ENCODE measurements around the gene SNX32. TPM values are rescaled to one million over a fixed set of nuclear protein-coding genes. Genes with fewer than 3 reads are reported as not detected.

Gene SNX32
- total RNA-seq, 2 experiments from 2014 or later, result 1.7 to 2.4 TPM

GRCh38 chr11:65896034-65896999 is 62.6 kb downstream of the SNX32 start:
- no peak for DNase-seq
- H3K4me1 Mint-ChIP-seq, result peaks cover 62% of the 10 kb centered on the region
- H3K27ac Mint-ChIP-seq, result peak overlapping the region; percentile 51
- H3K36me3 Mint-ChIP-seq, result peaks cover 5% of the 10 kb centered on the region
- no peaks in the 10 kb centered on the region for H3K9me3 Mint-ChIP-seq (ENCODE audit: low read depth)
- no peak for ATAC-seq
- H3K27me3 Mint-ChIP-seq, result no peaks in the 10 kb centered on the region
- CTCF ChIA-PET, result interaction anchor here (1.6 to 26.4 kb wide), 4 partner anchors 9 to 32 kb away, joined by 3 to 710 read pairs (median 101); partner anchors contain the start of genes CCDC85B, CFL1, CTSW and EFEMP2
- no peak overlapping the region for H3K4me3 Mint-ChIP-seq

GRCh38 chr11:65897020-65897471 is 63.3 kb downstream of the SNX32 start:
- H3K27ac Mint-ChIP-seq, result peak overlapping the region; percentile 57
- H3K4me1 Mint-ChIP-seq, result peaks cover 69% of the 10 kb centered on the region
- H3K36me3 Mint-ChIP-seq, result peaks cover 5% of the 10 kb centered on the region
- no peak for DNase-seq
- H3K4me3 Mint-ChIP-seq, result no peak overlapping the region
- no peaks in the 10 kb centered on the region for H3K27me3 Mint-ChIP-seq
- no peak for ATAC-seq
- CTCF ChIA-PET, result interaction anchor here (1.6 to 26.4 kb wide), 4 partner anchors 9 to 31 kb away, joined by 3 to 710 read pairs (median 101); partner anchors contain the start of genes CCDC85B, CFL1, CTSW and EFEMP2
- no peaks in the 10 kb centered on the region for H3K9me3 Mint-ChIP-seq (ENCODE audit: low read depth)

- DNase-seq (no peak), ATAC-seq (no peak)
- H3K27ac Mint-ChIP-seq, result peak overlapping the region; percentile 81
- H3K4me1 Mint-ChIP-seq, result peaks cover 67% of the 10 kb centered on the region
- CTCF ChIA-PET, result interaction anchor here (0.7 to 26.4 kb wide), 8 partner anchors 11 to 187 kb away, joined by 3 to 710 read pairs (median 4); partner anchors contain the start of genes CCDC85B, CFL1, CTSW and EFEMP2
- peaks cover 4% of the 10 kb centered on the region for H3K36me3 Mint-ChIP-seq
- H3K27me3 Mint-ChIP-seq, result peaks cover under 1% of the 10 kb centered on the region
- H3K9me3 Mint-ChIP-seq (ENCODE audit: low read depth), result no peaks in the 10 kb centered on the region
- peak overlapping the region; percentile 73 for H3K4me3 Mint-ChIP-seq
Observed at GRCh38 chr11:65898656-65899355, 65.0 kb downstream of the SNX32 start.

GRCh38 chr11:65899356-65900124 is 65.8 kb downstream of the SNX32 start:
- ATAC-seq (peak; percentile 47), DNase-seq (peak; percentile 83)
- H3K4me3 Mint-ChIP-seq, result peak overlapping the region; percentile 72
- H3K27me3 Mint-ChIP-seq, result peaks cover 3% of the 10 kb centered on the region
- no peaks in the 10 kb centered on the region for H3K9me3 Mint-ChIP-seq (ENCODE audit: low read depth)
- peaks cover 4% of the 10 kb centered on the region for H3K36me3 Mint-ChIP-seq
- peak overlapping the region; percentile 70 for H3K27ac Mint-ChIP-seq
- peaks cover 60% of the 10 kb centered on the region for H3K4me1 Mint-ChIP-seq
- CTCF ChIA-PET, result interaction anchor here (1.4 to 26.4 kb wide), 6 partner anchors 10 to 188 kb away, joined by 3 to 710 read pairs (median 7); partner anchors contain the start of genes CCDC85B, CFL1, CTSW and EFEMP2

- Mint-ChIP-seq H3K27me3 (peaks cover 3% of the 10 kb centered on the region), H3K4me3 (peak within 1 kb of the TSS; percentile 72), H3K4me1 (peaks cover 56% of the 10 kb centered on the region)
Observed at GRCh38 chr11:65900125-65900898, 66.5 kb downstream of the SNX32 start, which contains the start of gene FOSL1. TSS of gene FOSL1 (minus strand) at chr11:65900388. CDS start at chr11:65900339, 49 bp downstream.

GRCh38 chr11:65900899-65901180 is 67.1 kb downstream of the SNX32 start:
- Mint-ChIP-seq H3K9me3 (ENCODE audit: low read depth) (no peaks in the 10 kb centered on the region), H3K4me3 (peak overlapping the region; percentile 55), H3K27ac (peak overlapping the region; percentile 64), H3K27me3 (peaks cover 3% of the 10 kb centered on the region), H3K36me3 (peaks cover 2% of the 10 kb centered on the region), H3K4me1 (peaks cover 51% of the 10 kb centered on the region)
- no peak for ATAC-seq
- no peak for DNase-seq
- CTCF ChIA-PET, result interaction anchor here (1.4 to 26.4 kb wide), 6 partner anchors 8 to 121 kb away, joined by 3 to 710 read pairs (median 8); partner anchors contain the start of genes AP5B1, CCDC85B, CFL1 and CTSW

More at GRCh38 chr11:65900125-65900898, 66.5 kb downstream of the SNX32 start, which contains the start of gene FOSL1:
- H3K9me3 Mint-ChIP-seq (ENCODE audit: low read depth), result no peaks in the 10 kb centered on the region
- DNase-seq, result peak; percentile 93
- peak within 1 kb of the TSS; percentile 70 for H3K27ac Mint-ChIP-seq
- CTCF ChIA-PET, result interaction anchor here (1.4 to 26.4 kb wide), 6 partner anchors 9 to 122 kb away, joined by 3 to 710 read pairs (median 8); partner anchors contain the start of genes AP5B1, CCDC85B, CFL1 and CTSW
- ATAC-seq, result peak; percentile 84
- H3K36me3 Mint-ChIP-seq, result peaks cover 2% of the 10 kb centered on the region

- ATAC-seq (no peak), DNase-seq (no peak)
- H3K4me3 Mint-ChIP-seq, result no peak overlapping the region
- CTCF ChIA-PET, result interaction anchor here (0.9 to 26.4 kb wide), 5 partner anchors 9 to 123 kb away, joined by 3 to 710 read pairs (median 4); partner anchors contain the start of genes CCDC85B, CFL1, CTSW and EFEMP2
- H3K27me3 Mint-ChIP-seq, result peaks cover 7% of the 10 kb centered on the region
- no peaks in the 10 kb centered on the region for H3K36me3 Mint-ChIP-seq
- H3K4me1 Mint-ChIP-seq, result peaks cover 32% of the 10 kb centered on the region
- H3K9me3 Mint-ChIP-seq (ENCODE audit: low read depth), result no peaks in the 10 kb centered on the region
- no peak overlapping the region for H3K27ac Mint-ChIP-seq
Observed at GRCh38 chr11:65903068-65903481, 69.3 kb downstream of the SNX32 start.

Other genes starting within 250 kb of the SNX32 start
- gene KCNK7, start 238.2 kb upstream of the SNX32 start, total RNA-seq, result 1 to 10 TPM in 1 of 2 experiments, under 1 TPM in 1; 0.80 to 1.1 TPM
- 10 to 100 TPM; 71.0 to 73.3 TPM for gene MAP3K11, start 219.7 kb upstream of the SNX32 start, total RNA-seq
- 10 to 100 TPM; 54.9 to 57.1 TPM for gene PCNX3, start 218.2 kb upstream of the SNX32 start, total RNA-seq
- 100 to 1,000 TPM; 188 to 267 TPM for gene SIPA1, start 195.9 kb upstream of the SNX32 start, total RNA-seq
- gene RELA, start 171.0 kb upstream of the SNX32 start, total RNA-seq, result 10 to 100 TPM; 81.3 to 82.0 TPM
- gene KAT5, start 121.7 kb upstream of the SNX32 start, total RNA-seq, result 10 to 100 TPM; 62.0 to 69.8 TPM
- 100 to 1,000 TPM in 1 of 2 experiments, 10 to 100 TPM in 1; 90.5 to 109 TPM for gene RNASEH2C, start 113.2 kb upstream of the SNX32 start, total RNA-seq
- gene AP5B1, start 53.0 kb upstream of the SNX32 start, total RNA-seq, result 10 to 100 TPM; 25.0 to 25.8 TPM
- not detected for gene OVOL1, start 46.9 kb upstream of the SNX32 start, total RNA-seq
- 1,000 to 10,000 TPM; 1,745 to 1,753 TPM for gene CFL1, start 24.2 kb downstream of the SNX32 start, total RNA-seq
- gene MUS81, start 26.5 kb downstream of the SNX32 start, total RNA-seq, result 100 to 1,000 TPM; 106 to 125 TPM
- 10 to 100 TPM in 1 of 2 experiments, 1 to 10 TPM in 1; 7.1 to 13.4 TPM for gene EFEMP2, start 38.8 kb downstream of the SNX32 start, total RNA-seq
- gene CTSW, start 45.9 kb downstream of the SNX32 start, total RNA-seq, result 100 to 1,000 TPM; 268 to 339 TPM
- 100 to 1,000 TPM; 100 to 122 TPM for gene FIBP, start 54.5 kb downstream of the SNX32 start, total RNA-seq
- gene CCDC85B, start 56.7 kb downstream of the SNX32 start, total RNA-seq, result 10 to 100 TPM; 82.3 to 94.1 TPM
- 1 to 10 TPM; 2.7 to 6.0 TPM for gene FOSL1, start 66.4 kb downstream of the SNX32 start, total RNA-seq
- 10 to 100 TPM; 27.5 to 37.8 TPM for gene C11orf68, start 85.1 kb downstream of the SNX32 start, total RNA-seq
- 100 to 1,000 TPM; 192 to 254 TPM for gene DRAP1, start 85.5 kb downstream of the SNX32 start, total RNA-seq
- not detected for gene TSGA10IP, start 111.5 kb downstream of the SNX32 start, total RNA-seq
- 10 to 100 TPM; 79.7 to 89.2 TPM for gene SART1, start 127.8 kb downstream of the SNX32 start, total RNA-seq
- gene EIF1AD, start 168.2 kb downstream of the SNX32 start, total RNA-seq, result 10 to 100 TPM; 57.5 to 60.3 TPM
- gene BANF1, start 168.5 kb downstream of the SNX32 start, total RNA-seq, result 100 to 1,000 TPM; 199 to 227 TPM
- gene CST6, start 178.0 kb downstream of the SNX32 start, total RNA-seq, result not detected
- gene CATSPER1, start 192.5 kb downstream of the SNX32 start, total RNA-seq, result under 1 TPM in 1 of 2 experiments, not detected in 1; 0.54 TPM
- not detected for gene GAL3ST3, start 215.2 kb downstream of the SNX32 start, total RNA-seq
- gene SF3B2, start 218.4 kb downstream of the SNX32 start, total RNA-seq, result 100 to 1,000 TPM; 256 to 281 TPM
- gene PACS1, start 236.3 kb downstream of the SNX32 start, total RNA-seq, result 100 to 1,000 TPM in 1 of 2 experiments, 10 to 100 TPM in 1; 96.6 to 104 TPM